ENCODE results near the gene ZNF423.

The ZNF423 gene

GRCh38 chr16:49636608-49637007, 219.3 kb downstream of the ZNF423 start:
- no peak for DNase-seq

- DNase-seq = no peak
Measured at GRCh38 chr16:49635591-49636581, 220.0 kb downstream of the ZNF423 start.

GRCh38 chr16:49635009-49635350, 220.9 kb downstream of the ZNF423 start:
- no peak for DNase-seq

GRCh38 chr16:49634235-49635008, 221.5 kb downstream of the ZNF423 start:
- DNase-seq = no peak

- DNase-seq = no peak
Measured at GRCh38 chr16:49632795-49633184, 223.1 kb downstream of the ZNF423 start.

- no peak for DNase-seq
Measured at GRCh38 chr16:49632086-49632794, 223.7 kb downstream of the ZNF423 start.

- DNase-seq = no peak
Measured at GRCh38 chr16:49631187-49632041, 224.5 kb downstream of the ZNF423 start.

- no peak for DNase-seq
Measured at GRCh38 chr16:49630783-49631182, 225.1 kb downstream of the ZNF423 start.

- no peak for DNase-seq
Measured at GRCh38 chr16:49629851-49630250, 226.1 kb downstream of the ZNF423 start.

GRCh38 chr16:49628148-49628547, 227.8 kb downstream of the ZNF423 start:
- no peak for DNase-seq

GRCh38 chr16:49625311-49626065, 230.4 kb downstream of the ZNF423 start:
- no peak for DNase-seq

- no peak for DNase-seq
Measured at GRCh38 chr16:49623501-49624266, 232.2 kb downstream of the ZNF423 start.

GRCh38 chr16:49622421-49623402, 233.2 kb downstream of the ZNF423 start:
- no peak for DNase-seq

- no peak for DNase-seq
Measured at GRCh38 chr16:49622084-49622390, 233.9 kb downstream of the ZNF423 start.

GRCh38 chr16:49621241-49622083, 234.4 kb downstream of the ZNF423 start:
- DNase-seq = no peak

GRCh38 chr16:49620869-49621240, 235.1 kb downstream of the ZNF423 start:
- DNase-seq = no peak

- no peak for DNase-seq
Measured at GRCh38 chr16:49620158-49620868, 235.6 kb downstream of the ZNF423 start.

- no peak for DNase-seq
Measured at GRCh38 chr16:49619811-49620157, 236.1 kb downstream of the ZNF423 start.

Data from hippocampal formation (tissue), 2 donors.